Measurements from ENCODE around the gene SAMD9L.
"Not testable (repeated sequence)": the region's sequence is repeated elsewhere in the genome, so short reads cannot be mapped to it uniquely, and the experiment has no call there.

Gene SAMD9L

DNA sequence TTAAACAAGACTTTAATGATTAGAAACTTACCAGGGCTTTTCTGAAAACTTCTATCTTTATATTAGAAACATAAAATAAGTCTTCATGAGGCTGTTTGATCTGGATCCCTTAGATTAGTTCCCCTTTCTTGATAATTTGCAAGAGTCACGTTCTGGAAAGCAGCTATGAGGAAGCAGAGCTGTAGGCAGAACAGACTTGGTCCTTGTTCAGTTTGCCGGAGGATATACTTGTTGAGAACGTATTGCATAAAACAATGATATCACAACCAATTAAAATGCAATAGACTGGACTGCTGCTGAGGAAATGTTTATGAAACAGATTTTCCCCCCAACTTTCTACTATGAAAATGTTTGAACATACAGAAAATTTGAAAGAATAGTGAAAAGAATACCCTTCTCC, 2.8 kb downstream of the SAMD9L start:
- no peak for DNase-seq

DNA sequence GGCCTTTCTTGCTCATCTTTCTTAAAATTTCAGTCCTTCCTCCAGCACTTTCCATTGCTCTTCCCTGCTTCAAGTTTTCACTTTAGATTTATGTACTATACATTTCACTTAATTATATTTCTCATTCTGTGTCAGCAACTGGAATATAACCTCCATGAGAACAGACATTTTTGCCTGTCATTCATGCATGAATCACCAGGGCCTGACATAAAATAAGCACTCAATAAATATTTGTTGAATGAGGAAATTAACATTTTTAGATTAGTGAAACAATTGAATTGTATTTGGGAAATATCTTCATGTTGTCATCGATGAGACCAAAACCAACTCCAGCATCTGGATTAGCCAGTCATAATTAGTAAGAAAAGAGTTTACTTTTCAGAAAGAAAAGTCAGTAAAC, 6.1 kb downstream of the SAMD9L start:
- no peak for DNase-seq

DNA sequence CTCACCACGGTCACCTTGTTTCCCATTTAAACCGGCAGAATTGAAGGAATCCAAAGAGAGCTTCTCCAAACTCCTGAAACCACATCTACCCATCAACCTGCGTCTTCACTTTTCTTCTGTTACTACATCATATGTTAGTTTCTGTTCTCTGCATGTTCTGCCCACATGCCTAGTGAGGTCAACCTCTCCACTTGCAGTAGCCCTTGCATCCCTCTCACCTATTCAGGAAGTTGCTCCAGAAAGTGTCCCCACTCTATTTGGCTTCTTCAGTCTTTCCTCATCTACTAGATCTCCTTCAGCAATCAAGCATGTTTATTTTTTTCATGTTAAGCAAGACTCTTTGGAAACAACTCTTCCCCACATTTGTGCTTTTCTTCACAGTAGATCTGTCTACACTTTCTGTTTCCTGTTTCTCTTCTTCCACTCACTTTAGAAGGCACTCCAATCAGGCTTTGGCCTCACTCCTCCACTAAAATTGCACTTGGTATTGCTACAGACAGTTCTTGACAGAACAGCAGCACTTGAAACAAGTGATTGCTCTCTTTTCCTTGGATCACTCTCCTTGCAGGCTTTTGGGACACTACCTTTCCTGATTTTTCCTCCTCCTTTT, 7.5 kb downstream of the SAMD9L start:
- no peak for DNase-seq

DNA sequence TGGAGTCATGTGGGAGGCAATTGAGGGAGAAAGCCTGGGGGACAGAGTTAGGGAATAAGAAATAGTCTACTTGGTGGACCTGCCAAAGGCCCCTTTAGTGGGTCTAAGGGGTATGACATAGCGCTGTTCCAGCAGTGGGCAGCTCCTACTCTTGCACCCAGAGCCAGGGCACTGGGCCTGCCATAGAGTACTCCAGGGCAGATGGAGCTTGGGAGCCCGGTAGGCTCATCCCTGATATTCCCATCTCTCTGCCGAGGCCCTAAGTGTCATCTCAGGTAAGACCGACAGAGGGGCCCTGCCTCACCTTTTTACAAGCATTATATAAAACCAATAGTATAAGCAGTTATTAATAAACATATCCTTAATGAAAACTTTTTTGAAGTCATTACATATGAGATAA, 9.6 kb downstream of the SAMD9L start:
- DNase-seq = no peak

DNA sequence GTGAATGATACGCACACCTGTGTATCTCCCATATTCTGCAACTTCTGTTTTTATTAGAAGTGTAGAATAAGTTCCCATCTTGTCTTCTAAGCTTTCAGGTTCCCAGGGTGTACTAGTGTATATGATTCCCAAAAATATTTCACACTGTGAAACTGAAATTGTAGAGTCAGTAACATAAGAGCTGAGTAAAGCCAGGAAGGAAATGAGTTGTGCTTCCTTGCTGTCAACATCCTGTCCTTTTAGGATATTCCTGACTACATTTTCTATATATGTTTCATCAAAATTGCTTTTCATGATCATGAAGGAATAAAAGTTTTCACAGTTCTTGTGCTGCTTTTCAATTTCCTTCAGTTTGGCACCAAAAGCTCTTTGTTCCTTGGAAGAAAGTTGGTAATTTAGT, 15.2 kb downstream of the SAMD9L start:
- no peak for DNase-seq

DNA sequence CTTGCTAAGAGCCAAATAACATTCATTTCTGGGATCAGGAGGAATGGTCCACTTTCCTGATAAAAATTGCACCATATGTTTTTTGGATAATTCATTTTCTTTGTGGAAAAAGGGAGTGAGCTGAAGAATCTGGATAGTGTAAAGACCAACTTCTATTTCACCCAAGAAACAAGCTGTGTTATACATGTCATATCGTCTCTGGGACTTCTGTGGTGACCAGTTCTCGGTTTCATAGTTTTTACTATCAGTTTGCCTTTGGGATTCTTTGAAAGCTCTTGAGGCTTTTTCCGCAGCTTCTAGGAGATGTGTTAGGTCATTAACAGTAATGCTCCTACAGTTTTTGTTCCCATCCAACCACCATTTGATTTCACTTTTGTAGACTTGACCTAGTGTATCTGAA, 16.0 kb downstream of the SAMD9L start:
- no peak for DNase-seq

DNA sequence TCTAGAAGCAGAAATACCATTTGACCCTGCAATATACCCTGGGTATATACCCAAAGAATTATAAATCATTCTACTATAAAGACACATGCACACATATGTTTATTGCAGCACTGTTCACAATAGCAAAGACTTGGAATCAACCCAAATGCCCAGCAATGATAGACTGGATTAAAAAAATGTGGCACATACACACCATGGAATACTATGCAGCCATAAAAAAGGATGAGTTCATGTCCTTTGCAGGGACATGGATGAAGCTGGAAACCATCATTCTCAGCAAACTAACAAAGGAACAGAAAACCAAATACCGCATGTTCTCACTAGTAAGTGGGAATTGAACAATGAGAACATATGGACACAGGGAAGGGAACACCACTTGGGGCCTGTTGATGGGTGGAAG, 21.2 kb downstream of the SAMD9L start:
- not testable (repeated sequence) for DNase-seq

DNA sequence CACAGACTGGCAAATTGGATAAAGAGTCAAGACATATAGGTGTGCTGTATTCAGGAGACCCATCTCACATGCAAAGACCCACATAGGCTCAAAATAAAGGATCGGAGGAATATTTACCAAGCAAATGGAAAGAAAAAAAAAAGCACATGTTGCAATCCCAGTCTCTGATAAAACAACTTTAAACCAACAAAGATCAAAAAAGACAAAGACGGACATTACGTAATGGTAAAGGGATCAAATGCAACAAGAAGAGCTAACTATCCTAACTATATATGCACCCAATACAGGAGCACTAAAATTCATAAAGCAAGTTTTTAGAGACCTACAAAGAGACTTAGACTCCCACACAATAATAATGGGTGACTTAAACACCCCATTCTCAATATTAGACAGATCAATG, 24.7 kb downstream of the SAMD9L start:
- DNase-seq = not testable (repeated sequence)

DNA sequence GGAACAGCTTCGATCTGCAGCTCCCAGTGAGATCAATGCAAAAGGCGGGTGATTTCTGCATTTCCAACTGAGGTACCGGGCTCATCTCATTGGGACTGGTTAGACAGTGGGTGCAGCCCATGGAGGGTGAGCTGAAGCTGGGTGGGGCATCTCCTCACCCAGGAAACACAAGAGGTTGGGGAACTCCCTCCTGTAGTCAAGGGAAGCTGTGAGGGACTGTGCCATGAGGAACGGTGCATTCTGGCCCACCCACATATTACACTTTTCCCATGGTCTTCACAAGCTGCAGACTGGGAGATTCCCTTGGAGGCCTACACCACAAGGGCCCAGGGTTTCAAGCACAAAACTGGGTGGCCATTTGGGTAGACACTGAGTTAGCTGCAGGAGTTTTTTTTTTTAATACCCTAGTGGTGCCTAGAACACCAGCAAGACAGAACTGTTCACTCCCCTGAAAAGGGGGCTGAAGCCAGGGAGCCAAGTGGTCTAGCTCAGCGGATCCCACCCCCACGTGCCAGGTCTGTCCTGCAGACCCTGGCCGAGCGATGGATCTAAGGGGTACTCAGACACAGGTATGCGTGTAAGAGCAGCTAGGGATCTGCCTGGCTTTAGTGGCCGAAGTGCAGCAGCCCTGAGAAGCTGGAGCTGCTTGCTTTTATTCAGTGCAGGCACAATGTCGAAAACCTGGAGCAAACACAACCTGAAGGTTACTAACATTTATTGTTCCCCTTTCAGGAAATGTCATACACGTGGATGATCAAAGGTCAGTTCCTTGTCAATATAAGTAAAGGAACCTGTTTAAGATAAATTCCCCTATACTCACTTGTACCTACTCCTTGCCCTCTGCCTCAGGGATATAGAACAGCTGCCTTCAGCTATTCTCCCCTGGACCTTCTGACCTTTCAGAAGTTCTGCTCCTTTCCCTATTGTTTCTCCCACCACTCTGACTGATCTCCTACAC, 27.3 kb downstream of the SAMD9L start:
- no peak for DNase-seq

DNA sequence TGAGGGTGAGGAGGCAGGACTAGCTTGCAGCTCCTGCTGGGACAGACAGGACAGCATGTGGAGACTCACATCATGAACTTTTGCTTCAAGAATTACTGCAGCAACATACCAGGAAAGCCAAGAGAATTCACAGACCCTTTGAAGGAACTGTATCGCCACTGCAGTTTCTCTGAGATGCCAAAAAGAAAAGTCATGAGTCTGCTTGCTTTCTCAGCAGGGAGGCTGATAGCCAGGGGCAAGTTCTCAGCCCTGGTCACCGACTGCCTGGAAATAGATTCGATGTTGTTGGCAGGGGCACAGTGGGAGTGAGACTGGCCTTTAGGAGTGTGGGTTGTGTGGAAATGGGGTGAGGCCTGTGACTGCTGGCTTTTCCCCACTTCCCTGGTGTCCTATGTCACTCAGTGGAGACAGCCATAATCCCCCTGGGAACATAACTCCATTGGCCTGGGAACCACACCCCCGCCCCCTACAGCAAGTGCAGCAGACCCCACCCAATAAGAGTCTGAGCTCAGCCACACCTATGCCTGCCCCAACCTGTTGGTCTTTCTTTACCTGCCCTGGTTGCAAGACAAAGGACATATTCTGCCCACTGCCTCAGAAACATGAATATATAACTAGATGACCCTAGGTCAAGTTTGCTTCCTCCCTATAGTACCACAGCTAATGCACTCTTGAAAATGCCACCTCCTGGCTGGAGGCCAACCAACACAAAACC, 28.8 kb downstream of the SAMD9L start:
- no peak for DNase-seq

DNA sequence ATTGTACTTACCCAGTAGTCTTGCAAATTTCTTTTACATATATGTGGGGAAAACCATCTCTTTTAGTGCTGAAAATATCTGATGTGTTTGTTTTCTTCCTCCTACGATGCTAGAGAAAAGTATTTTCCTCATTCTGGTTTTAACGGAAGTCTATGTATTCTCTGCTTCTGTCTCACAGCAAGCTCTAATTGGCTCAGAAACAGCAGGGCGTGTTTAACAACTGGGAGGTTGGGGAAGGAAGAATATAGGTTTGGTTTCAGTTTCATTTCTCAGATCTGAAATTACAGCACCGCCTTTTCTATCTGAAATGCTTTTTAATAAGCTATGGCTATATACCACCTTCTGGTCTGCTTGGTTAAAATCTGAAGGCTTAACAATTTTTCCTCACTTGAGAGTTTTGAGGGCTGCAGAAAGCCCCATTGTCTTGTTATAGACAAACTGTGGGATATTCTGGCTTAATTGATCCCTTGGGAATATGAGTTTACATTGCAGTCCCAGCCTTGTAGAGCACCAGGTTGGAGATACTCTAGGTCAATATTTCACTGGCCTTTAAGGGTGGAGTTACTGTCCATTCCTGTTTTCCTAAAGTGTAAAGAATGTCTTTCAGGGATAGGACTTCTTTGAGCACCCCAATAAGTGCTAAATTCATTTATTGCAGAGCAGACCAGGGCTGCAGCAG, 30.2 kb downstream of the SAMD9L start, which contains the start of gene SAMD9:
SAMD9 (minus strand) TSS at position 128 of the 679 bp plus-strand sequence. CDS start 11,882 bp downstream, outside the sequence.
- peak; percentile 56 for DNase-seq

DNA sequence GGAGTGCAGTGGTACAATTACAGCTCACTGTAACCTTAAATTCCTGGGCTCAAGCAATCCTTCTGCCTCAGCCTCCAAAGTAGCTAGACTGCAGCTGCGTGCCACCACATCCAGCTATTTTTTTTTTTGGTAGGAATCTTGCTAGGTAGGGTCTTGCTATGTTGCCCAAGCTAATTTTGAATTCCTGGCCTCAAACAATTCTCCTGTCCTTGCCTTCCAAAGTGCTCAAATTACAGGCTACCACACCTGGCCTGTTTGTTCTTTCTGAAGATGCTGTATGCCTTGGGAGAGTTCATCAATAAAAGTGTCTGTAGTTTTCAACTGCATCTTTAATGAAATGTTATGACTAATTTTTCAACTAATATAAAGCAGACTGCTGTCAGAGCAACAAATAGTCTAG, 30.9 kb downstream of the SAMD9L start:
- DNase-seq = no peak

DNA sequence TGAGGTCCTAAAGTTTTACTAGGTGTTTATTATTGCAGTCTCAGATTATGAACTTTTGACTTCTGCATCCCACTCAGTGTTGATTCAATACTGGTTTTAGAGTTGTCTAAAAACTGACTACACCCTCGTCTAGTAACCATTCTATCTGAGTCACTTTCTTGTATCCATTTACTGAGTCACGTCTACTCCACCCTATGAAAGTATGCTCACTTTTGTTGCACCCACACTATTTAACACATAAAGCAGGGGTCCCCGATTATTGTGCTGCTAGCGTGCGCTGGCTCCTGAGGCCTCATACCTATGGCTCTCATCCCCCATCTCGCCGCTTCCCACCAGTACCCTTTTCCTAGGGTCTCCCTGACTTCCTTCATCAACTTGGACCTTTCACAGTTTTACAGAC, 32.4 kb downstream of the SAMD9L start:
- no peak for DNase-seq

DNA sequence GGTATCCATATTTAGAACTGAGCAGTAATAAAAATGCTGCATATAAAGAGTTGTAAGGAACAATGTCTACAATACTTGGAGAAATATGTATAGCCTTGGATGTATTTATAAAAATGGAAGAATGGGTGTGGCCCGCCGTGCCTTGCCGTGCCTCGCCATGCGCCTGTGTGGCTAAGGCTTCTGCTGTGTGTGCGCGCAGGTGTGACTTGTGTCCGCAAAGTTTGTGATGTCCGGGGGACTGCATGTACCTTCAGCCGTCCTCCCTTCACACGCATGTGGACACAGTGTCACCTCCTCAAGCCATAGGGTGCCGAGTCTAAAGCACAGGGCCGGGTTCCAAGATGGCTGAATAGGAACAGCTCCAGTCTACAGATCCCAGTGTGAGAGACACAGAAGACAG, 40.2 kb downstream of the SAMD9L start:
- DNase-seq = no peak

DNA sequence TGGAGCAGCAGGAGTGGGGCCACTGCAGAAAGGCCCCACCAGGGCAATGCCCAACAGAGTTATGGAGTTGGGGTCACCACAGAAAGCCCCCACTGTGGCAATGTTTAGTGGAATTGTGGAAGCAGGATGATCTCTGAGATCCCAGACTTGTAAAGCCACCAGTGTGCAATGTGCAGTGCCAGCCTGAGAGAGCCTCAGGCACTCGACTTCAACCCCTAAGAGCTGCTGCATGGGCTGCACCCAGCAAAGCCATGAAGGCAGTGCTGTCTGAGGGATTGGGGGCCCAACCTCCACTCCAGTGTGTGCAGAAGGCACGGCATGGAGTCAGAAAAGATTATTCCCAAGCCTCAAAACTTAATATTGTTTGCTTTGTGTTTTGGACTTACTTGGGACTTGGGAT, 50.8 kb downstream of the SAMD9L start:
- DNase-seq = no peak

DNA sequence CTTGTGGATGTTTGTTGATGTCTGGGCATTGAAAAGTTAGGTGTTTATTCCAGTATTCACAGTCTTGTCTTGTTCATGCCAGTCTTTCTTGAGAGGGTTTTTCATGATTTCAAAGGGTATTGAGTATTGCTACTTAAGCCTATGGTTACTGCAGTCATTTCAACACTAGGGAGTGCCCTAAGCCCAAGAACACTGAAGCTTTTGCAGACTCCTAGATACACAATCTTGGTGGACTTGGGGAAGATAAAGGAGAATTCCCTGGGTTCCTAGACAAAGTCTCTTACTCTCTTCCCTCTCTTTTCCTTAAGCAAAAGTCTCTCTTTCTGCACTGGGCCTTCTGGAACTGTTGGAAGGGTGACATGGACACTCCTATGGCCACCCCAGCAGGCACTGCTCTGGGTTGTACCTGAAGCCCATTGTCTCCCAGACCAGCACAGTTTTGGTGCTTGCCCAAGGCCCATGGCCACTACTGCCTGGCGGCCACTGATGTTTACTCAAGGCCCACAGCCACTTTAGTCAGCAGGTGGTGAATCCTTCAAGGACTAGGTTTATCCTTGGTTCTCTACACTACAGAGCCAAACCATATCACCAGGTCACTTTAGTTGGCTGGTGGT, 55.3 kb downstream of the SAMD9L start:
- DNase-seq = no peak

Data from NCI-H2081 treated with DMSO at 0.1 percent for 48 hours (cell line).